ENCODE data around the gene ITPKC.
"Not testable (repeated sequence)": the region's sequence is repeated elsewhere in the genome, so short reads cannot be mapped to it uniquely, and the experiment has no call there.

ITPKC gene

GRCh38 chr19:40713939-40714338, 3.0 kb upstream of the ITPKC start:
- in situ Hi-C loops (cut with MboI; ENCODE audit: low sequenced_read_pairs) = no loop called here

GRCh38 chr19:40714441-40715299, 2.2 kb upstream of the ITPKC start:
- in situ Hi-C loops (cut with MboI; ENCODE audit: low sequenced_read_pairs) = no loop called here

GRCh38 chr19:40716031-40716481, 856 bp upstream of the ITPKC start:
- in situ Hi-C loops (cut with MboI; ENCODE audit: low sequenced_read_pairs) = no loop called here

- in situ Hi-C loops (cut with MboI; ENCODE audit: low sequenced_read_pairs) = no loop called here
These were observed 490 bp downstream of the ITPKC start for GRCh38 chr19:40717325-40717879.

GRCh38 chr19:40717880-40718773, 1.2 kb downstream of the ITPKC start:
- in situ Hi-C loops (cut with MboI; ENCODE audit: low sequenced_read_pairs) = no loop called here

- in situ Hi-C loops (cut with MboI; ENCODE audit: low sequenced_read_pairs) = no loop called here
These were observed 2.0 kb downstream of the ITPKC start for GRCh38 chr19:40718774-40719391.

GRCh38 chr19:40719414-40719894, 2.5 kb downstream of the ITPKC start:
- in situ Hi-C loops (cut with MboI; ENCODE audit: low sequenced_read_pairs) = no loop called here

GRCh38 chr19:40721140-40721486, 4.2 kb downstream of the ITPKC start:
- in situ Hi-C loops (cut with MboI; ENCODE audit: low sequenced_read_pairs) = no loop called here

- in situ Hi-C loops (cut with MboI; ENCODE audit: low sequenced_read_pairs) = no loop called here
These were observed 5.2 kb downstream of the ITPKC start for GRCh38 chr19:40721936-40722661.

- in situ Hi-C loops (cut with MboI; ENCODE audit: low sequenced_read_pairs) = no loop called here
These were observed 6.8 kb downstream of the ITPKC start for GRCh38 chr19:40723661-40724254.

- in situ Hi-C loops (cut with MboI; ENCODE audit: low sequenced_read_pairs) = no loop called here
These were observed 7.4 kb downstream of the ITPKC start for GRCh38 chr19:40724315-40724714.

- in situ Hi-C loops (cut with MboI; ENCODE audit: low sequenced_read_pairs) = no loop called here
These were observed 7.9 kb downstream of the ITPKC start for GRCh38 chr19:40724855-40725254.

- in situ Hi-C loops (cut with MboI; ENCODE audit: low sequenced_read_pairs) = no loop called here
These were observed 9.4 kb downstream of the ITPKC start for GRCh38 chr19:40726279-40726678.

- in situ Hi-C loops (cut with MboI; ENCODE audit: low sequenced_read_pairs) = not testable (repeated sequence)
These were observed 13.2 kb downstream of the ITPKC start for GRCh38 chr19:40730065-40730464.

- in situ Hi-C loops (cut with MboI; ENCODE audit: low sequenced_read_pairs) = not testable (repeated sequence)
These were observed 15.4 kb downstream of the ITPKC start for GRCh38 chr19:40732304-40732703.

- in situ Hi-C loops (cut with MboI; ENCODE audit: low sequenced_read_pairs) = no loop called here
These were observed 16.2 kb downstream of the ITPKC start for GRCh38 chr19:40733149-40733548.

GRCh38 chr19:40735013-40735771, 18.3 kb downstream of the ITPKC start:
- in situ Hi-C loops (cut with MboI; ENCODE audit: low sequenced_read_pairs) = no loop called here

GRCh38 chr19:40736661-40737060, 19.7 kb downstream of the ITPKC start:
- in situ Hi-C loops (cut with MboI; ENCODE audit: low sequenced_read_pairs) = no loop called here

GRCh38 chr19:40737102-40737644, 20.3 kb downstream of the ITPKC start:
- in situ Hi-C loops (cut with MboI; ENCODE audit: low sequenced_read_pairs) = no loop called here
